WTC11 (cell line): Measurements from ENCODE around the gene ANKRD27.

ENCODE experiments used
- ATF3 ChIP-seq: sonication (generic); formaldehyde crosslinking; conservative IDR thresholded peaks from 2 replicates; pipeline ENCODE4 v1.8.1; 2022; ENCODE audit warnings: mild to moderate bottlenecking, missing genetic modification reagents
- CBFB ChIP-seq: sonication (generic); formaldehyde crosslinking; IDR thresholded peaks from 2 replicates; pipeline ENCODE4 v1.8.1; 2022; ENCODE audit warnings: mild to moderate bottlenecking, low read depth, missing genetic modification reagents
- CTCF ChIP-seq: fragments of 200-600 bp; IDR thresholded peaks from 2 replicates; pipeline ENCODE4 v1.8.0; 2022; ENCODE audit warnings: antibody characterized with exemption
- KAT7 ChIP-seq: sonication (generic); formaldehyde crosslinking; IDR thresholded peaks from 2 replicates; pipeline ENCODE4 v1.8.1; 2023; ENCODE audit warnings: missing genetic modification reagents, mild to moderate bottlenecking, borderline replicate concordance
- NFATC4 ChIP-seq: fragments of 250-450 bp; sonication (Bioruptor Pico); IDR thresholded peaks from 2 replicates; pipeline ENCODE4 v1.9.0; 2021; ENCODE audit warnings: mild to moderate bottlenecking
- RORB ChIP-seq: fragments of 250-450 bp; sonication (Bioruptor Pico); IDR thresholded peaks from 2 replicates; pipeline ENCODE4 v1.9.0; 2021; ENCODE audit warnings: mild to moderate bottlenecking
- ZNF317 ChIP-seq: sonication (generic); formaldehyde crosslinking; IDR thresholded peaks from 2 replicates; pipeline ENCODE4 v1.8.1; 2023; ENCODE audit warnings: low read depth, mild to moderate bottlenecking, moderate library complexity, missing genetic modification reagents, borderline replicate concordance
- TF ChIP-seq, protein P1 (sequence below): fragments of 250-450 bp; sonication (Bioruptor Pico); IDR thresholded peaks from 2 replicates; pipeline ENCODE4 v1.8.0; 2021; ENCODE audit warnings: mild to moderate bottlenecking

DNA sequence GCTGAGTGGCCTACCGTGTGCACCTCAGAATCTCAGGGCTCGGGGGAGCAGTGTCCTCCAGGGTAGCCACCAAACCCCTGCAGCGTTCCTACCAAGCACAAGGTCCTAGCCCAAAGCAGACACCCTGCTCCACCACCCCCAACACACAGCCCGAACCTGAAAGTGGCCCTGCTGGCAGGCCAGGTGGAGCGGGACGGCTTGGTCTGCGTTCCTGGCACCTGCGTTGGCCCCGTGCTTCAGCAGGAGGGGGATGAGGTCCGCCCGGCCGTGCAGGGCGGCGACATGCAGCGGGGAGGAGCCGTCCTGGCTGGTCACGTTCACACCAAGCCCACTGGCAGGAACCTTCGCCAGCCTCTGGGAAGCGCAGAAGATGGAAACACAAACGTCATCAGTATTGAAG, 67.5 kb downstream of the ANKRD27 start:
- no peak for TF ChIP-seq ZNF317 (CRISPR knock-in tag)
- TF ChIP-seq ATF3 (CRISPR knock-in tag) = no peak
- TF ChIP-seq, protein P1, sequence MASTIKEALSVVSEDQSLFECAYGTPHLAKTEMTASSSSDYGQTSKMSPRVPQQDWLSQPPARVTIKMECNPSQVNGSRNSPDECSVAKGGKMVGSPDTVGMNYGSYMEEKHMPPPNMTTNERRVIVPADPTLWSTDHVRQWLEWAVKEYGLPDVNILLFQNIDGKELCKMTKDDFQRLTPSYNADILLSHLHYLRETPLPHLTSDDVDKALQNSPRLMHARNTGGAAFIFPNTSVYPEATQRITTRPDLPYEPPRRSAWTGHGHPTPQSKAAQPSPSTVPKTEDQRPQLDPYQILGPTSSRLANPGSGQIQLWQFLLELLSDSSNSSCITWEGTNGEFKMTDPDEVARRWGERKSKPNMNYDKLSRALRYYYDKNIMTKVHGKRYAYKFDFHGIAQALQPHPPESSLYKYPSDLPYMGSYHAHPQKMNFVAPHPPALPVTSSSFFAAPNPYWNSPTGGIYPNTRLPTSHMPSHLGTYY (CRISPR knock-in tag) = no peak
- TF ChIP-seq RORB = no peak
- no peak for TF ChIP-seq NFATC4
- TF ChIP-seq CBFB (CRISPR knock-in tag) = no peak
- TF ChIP-seq CTCF = no peak
- no peak for TF ChIP-seq KAT7 (CRISPR knock-in tag)
